NK-92 treated with Interleukin-12 subunit alpha and Interleukin-12 subunit beta, amount 100 ng/mL, for 24 hours (cell line): ENCODE results near the gene ENKUR.
"Not testable (repeated sequence)": the region's sequence is repeated elsewhere in the genome, so short reads cannot be mapped to it uniquely, and the experiment has no call there.

Source experiments
- DNase-seq: peaks from one replicate; lab custom pipeline; 2025; lab: John Stamatoyannopoulos, UW

Gene ENKUR

GRCh38 chr10:24973163-24973562, 42.8 kb downstream of the ENKUR start:
- DNase-seq, result no peak

GRCh38 chr10:24971374-24971773, 44.6 kb downstream of the ENKUR start:
- DNase-seq, result no peak

DNA sequence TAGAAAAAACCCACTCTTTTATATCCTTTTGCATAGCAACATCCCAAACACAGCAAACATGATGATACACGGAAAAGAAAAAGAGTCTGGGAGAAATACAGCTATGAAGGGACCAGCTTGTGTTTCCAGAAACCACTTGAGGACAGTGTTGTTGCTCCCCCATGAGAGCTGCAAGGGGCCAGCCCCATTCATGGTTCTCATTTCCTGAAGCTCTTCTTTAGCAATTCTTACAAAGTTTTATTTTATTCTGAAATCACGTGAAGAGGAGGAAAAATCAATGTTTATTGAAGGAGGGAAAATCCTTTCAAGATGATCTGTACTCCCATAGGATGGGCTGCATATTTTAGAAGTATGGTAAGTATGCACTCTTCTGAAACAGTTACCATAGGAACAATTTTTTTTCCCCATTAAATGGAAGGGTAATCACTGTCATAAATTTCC, 46.1 kb downstream of the ENKUR start:
- DNase-seq, result no peak

GRCh38 chr10:24968951-24969350, 47.0 kb downstream of the ENKUR start:
- DNase-seq, result not testable (repeated sequence)

GRCh38 chr10:24968349-24968748, 47.6 kb downstream of the ENKUR start:
- DNase-seq, result no peak

DNA sequence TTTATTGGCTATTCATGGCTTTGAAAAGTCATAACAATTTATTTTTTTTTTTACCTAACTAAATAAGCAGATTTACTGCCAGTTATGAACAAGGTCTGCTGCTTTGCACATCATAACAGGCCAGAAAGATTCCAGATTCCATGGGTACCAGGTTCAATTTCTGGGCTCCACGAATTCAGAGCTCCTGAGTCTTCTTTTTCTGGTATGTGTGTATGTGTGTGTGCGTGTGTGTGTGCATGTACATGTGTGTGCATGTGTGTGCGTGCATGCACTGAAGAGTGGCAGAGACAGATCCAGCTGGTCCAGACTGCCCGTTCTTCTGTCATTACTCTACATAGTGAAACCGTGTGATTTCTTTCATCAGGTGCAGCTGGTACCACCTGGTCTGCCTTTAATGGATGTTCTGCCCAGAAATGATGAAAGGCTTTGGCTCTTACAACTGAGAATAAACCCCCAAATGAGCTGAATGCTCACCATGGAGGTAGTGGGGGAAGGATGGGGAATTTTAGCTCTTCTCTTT, 48.9 kb downstream of the ENKUR start:
- no peak for DNase-seq

DNA sequence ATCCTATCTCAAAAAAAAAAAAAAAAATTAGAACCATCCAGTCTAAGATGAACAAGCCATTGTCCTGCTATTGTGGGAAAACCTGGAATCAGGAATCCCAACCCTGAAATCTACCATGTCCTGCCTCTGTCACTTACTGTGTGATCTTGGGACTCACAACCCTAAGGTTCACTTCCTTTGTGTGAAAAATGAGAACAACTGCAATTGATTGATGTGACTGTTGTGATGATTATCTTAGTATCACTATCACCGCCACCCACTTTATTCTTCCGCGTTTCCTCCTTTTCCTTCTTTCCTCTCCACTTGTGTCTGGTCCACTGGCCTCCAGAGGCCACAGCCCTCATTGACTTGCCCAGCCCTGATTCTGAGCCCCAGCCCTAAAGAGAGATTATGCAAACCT, 50.9 kb downstream of the ENKUR start:
- DNase-seq, result no peak

- no peak for DNase-seq
These were observed 52.4 kb downstream of the ENKUR start for GRCh38 chr10:24963521-24964041.

GRCh38 chr10:24962995-24963394, 53.0 kb downstream of the ENKUR start:
- no peak for DNase-seq

- DNase-seq, result no peak
These were observed 54.4 kb downstream of the ENKUR start for GRCh38 chr10:24961582-24961981.

GRCh38 chr10:24959382-24959730, 56.6 kb downstream of the ENKUR start:
- no peak for DNase-seq

DNA sequence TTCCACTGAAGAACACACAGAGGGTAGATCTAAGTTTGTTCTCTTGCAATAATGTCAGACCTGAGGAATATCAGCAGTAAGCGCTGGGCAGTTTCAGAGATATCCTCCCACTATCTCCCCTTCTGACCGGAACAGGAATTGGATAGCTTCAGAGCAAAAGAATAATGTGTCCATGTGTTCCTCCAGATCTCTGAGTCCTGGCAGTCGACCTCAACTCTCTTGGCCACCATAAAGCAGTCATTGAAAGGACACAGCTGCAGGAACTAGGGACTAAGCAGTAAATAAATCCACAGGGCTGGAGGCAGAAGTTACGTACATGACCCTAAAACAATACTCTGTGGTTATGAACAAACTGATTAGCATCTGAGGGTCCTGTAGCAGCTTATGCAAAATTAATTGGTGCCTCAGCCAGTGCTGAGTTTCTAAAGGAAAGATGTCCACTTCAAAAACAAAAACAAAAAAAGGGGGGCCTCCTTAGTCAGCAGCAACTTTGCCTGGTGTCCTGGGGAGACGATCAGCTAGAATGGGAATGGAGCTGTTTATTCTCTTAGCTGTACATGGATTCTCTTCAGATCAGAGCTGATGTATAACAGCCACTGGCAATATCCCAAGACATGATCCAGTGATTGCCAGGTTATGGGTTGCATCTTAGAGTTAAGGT, 57.1 kb downstream of the ENKUR start:
- DNase-seq, result no peak

GRCh38 chr10:24958091-24958720, 57.8 kb downstream of the ENKUR start:
- no peak for DNase-seq

GRCh38 chr10:24957624-24958051, 58.3 kb downstream of the ENKUR start:
- not testable (repeated sequence) for DNase-seq

GRCh38 chr10:24953675-24954074, 62.3 kb downstream of the ENKUR start:
- no peak for DNase-seq

DNA sequence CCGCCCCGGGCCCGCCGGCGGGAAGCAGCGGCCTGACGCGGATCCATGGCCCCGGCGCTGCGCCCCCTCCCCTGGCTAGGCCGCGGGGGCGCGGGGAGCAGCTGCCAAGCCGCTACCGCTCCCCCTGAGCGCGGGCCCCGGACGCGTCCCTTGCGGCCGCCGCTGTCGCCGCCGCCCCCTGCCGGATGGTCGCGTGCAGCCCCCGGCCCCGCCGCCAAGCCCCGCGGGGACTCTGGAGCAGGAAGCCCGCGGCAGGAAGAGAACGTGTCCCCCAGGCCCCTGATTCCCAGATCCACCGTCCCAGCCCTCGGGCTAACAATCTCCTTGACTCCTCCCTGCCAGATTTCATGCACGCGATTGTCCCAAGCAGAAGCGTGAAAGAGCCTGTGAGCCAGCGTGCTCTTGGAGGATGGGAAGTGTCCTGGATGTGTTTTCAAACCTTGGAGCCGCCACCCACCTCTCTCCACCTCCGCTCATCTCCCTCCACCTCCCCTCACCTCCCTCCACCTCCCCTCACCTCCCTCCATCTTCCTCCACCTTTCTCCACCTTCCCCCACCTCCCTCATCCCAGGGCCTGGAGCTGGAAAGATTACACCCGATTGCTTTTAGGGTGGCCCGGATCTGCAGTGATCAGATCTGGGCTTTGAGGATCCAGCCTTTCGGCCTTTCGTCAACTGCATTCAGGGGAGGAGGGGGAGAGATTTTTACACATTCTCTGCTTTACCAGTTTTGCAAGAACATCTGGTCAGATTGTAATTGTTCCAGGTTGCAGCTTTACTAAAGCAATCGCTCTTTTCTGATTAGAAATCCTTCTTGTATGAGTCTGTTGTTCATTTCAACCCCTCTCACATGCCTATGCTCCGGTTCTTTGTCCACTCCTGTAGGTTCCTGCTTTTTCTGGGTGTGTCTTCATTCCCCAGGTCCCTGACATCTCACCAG, 63.0 kb downstream of the ENKUR start:
- DNase-seq, result no peak

DNA sequence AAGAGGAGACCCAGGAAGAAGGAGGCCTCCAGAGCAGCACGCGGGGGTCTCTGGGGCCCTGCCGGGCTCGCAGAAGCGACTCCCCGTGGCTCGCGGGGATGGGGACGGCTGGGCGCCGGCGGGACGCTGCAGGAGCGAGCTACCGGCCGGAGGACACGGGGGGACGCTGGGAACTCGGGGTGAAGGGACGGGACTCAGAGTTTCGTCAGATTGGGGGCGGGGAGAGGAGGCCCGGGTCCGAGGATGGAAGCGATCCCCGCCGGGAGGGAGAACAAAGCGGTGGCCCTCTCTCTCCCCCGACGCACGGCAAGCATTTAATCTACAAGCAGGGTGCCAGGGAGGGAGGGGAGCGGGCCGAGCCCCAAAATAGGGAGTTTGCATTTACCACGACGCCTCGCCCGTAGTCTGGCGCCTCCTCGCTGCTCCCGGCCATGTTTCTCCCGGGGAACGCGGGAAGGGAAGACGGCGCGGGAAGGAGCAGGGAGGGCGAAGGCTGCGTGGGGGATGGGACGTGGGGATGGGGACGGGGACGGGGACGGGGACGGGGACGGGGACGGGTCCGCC, 63.7 kb downstream of the ENKUR start, which contains the start of gene PRTFDC1:
PRTFDC1 (minus strand) TSS at position 464 of the 564 bp plus-strand sequence; CDS start at position 433, 31 bp downstream.
- DNase-seq, result no peak

DNA sequence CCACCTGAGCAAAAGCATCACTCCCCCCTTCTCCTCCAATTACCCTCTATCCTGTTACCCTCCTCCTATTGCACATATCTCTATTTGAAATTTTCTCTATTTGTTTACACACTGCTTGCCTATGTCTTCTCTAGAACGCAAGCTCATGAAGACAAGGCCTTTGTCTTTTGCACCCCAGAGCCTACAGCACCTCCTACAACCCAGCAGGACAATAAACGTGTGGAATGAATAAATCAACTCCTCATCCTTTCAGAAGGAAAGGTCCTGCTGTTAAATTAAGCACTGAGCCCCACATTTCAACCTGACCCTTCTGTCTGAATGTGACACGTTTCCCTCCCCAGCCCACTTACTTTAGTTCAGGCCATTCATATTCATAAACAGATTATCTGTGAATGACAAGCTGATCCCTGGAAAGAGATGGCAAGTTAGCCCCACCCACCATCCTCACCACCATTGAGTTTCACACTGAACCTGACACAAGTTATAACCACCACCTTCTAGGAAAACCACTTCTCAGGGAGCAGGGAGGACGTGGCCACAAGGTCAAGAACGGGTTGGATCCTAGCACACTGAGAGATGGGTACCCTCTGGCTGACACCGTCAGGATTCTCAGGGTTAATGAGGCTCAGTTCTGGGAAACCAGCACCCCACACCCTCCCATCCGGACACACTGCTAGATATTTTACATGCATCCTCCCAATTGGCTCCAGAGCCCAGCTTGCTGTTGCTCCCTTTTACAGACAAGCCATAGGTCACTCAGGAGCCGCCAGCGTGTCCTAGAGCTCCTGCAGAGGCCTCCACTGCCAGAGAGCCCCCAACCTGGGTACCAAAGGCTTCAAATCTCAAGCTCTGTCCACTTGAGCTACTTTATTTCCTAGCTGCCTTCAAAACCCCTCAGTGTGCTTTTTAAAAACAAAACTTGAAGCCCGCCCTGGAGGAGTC, 64.5 kb downstream of the ENKUR start:
- DNase-seq, result no peak

GRCh38 chr10:24950439-24950838, 65.5 kb downstream of the ENKUR start:
- no peak for DNase-seq

- DNase-seq, result no peak
These were observed 66.3 kb downstream of the ENKUR start for GRCh38 chr10:24949616-24950015.
